Measurements from ENCODE around the gene CMIP.

The CMIP gene

GRCh38 chr16:81495321-81496234 lies 51.0 kb downstream of the CMIP start:
- no peak for DNase-seq (ENCODE audit: low read depth)

DNA sequence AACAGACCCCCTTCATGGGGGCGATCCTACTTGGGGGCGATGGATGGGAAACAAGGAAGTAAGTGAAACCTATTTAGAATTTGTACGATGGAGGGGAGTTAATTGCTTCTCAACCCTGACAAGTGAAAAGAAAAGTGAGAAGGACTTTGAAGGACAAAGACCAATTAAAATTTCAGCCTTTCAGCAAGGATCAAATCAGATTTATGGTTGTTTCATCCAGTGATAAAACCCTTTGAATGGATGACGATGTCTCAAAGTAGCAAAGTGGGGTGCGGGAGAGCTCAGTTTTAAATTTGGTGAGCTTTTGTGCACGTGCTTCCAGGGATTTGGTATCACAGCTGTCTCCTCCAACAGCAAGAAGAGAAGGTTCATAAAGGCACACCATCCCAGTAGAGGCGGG lies 51.7 kb downstream of the CMIP start:
- no peak for DNase-seq (ENCODE audit: low read depth)

DNA sequence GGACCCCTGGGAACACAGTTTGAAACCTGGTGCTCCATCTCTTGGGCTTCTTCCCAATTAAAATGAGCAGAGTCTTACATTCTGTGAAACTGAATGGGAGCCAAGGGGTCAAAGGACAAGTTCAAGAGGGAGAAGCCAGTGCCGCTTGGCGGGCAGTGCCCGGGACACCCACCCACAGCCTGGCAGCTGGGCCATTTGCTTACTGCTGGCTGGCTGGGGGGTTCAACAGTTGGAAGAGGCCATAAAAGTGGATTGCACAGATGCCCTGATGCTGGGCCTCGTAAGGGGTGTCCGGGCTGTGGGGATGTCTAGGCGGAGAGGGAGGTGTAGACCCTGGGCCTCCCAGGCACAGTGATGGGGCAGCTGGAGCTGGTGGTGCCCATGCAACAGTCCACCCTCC lies 52.1 kb downstream of the CMIP start:
- DNase-seq (ENCODE audit: low read depth): no peak

DNA sequence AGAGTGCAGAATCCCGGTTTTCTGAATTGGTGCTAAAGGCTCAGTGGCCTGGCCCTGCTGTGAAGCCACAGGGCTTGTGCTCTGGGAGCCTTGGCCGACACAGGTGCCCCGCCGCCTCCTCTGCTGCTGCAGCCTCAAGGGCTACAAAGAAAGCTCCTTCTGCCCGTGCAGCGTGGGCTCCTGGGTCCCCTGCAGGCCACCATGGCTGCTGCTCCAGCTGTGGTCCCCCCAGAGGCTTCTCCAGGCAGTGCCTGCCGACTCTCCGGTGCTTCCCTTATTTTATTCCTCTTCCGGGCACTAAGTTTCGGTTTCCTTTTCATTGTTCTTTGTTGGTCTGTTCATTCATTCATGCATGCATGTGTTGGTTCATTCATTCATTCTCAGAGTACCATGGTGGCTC lies 53.1 kb downstream of the CMIP start:
- no peak for DNase-seq (ENCODE audit: low read depth)

- DNase-seq (ENCODE audit: low read depth): no peak
Observed at GRCh38 chr16:81498351-81498750, 53.7 kb downstream of the CMIP start.

GRCh38 chr16:81499576-81500380 lies 55.2 kb downstream of the CMIP start:
- no peak for DNase-seq (ENCODE audit: low read depth)

DNA sequence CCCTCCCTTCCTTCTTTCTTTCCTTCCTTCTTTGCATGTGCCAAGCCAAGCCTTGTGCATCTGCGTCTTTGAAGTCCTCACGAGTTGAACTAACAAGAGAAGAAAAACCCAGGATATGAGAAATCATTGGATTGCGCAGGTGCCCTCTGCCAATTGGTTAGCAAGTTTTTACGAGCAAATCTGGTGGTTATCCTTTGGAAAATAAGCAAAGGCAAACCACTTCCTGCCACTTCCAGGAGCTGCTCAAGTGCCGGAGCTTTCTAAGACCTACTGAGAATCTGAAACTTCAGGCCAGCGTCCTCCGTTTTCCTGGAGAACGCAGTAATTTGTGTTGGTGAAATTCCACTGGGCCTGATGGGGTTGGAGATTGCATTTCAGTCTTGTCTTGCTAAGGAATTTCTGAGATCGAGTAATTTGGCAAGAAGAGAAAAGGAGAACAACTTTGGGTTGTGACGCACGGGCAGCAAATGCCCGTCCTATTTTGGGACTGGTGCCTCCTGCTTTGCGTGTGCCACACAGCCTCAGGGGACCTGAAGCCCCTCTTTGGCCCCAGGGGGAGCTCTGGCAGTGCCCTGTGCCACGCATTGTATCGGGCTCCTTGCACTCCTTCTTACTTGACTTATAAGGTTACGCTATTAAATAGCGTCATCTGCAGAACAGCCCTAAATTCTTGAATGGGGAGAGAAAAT lies 56.4 kb downstream of the CMIP start:
- DNase-seq (ENCODE audit: low read depth): no peak

DNA sequence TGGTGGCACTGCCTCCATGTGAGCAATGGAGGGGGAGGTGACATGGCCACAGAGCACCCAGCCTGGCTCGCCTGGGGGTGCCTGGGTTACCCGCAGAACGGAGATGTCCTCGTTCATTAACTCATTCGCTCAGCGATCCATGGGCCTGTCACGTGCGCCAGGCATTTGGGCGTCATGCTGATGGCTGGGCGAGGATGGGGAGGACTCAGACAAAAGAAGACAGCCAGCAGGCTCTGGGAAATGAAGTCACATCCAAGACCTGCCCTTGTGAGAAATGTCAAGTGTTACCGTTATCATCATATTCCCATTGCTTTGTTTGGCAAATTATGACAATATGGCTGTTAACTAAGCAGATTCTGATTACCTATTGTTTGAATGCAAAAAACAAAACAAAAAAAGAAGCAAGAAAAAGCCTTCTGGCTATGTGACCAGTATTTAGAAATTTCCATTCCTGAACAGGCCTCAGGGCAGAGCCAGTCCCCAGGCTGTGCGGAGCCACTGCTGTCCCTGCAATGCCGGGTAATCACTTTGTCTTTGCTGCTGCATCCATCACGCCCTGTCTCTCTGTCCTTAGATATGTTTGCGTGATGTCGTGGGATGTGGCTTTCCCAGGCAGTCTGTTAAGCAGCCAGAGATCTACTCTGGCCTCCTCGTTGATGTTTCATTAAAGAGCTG lies 57.9 kb downstream of the CMIP start:
- no peak for DNase-seq (ENCODE audit: low read depth)

- no peak for DNase-seq (ENCODE audit: low read depth)
Observed at GRCh38 chr16:81505011-81505661, 60.5 kb downstream of the CMIP start.

- no peak for DNase-seq (ENCODE audit: low read depth)
Observed at GRCh38 chr16:81509404-81509803, 64.8 kb downstream of the CMIP start.

DNA sequence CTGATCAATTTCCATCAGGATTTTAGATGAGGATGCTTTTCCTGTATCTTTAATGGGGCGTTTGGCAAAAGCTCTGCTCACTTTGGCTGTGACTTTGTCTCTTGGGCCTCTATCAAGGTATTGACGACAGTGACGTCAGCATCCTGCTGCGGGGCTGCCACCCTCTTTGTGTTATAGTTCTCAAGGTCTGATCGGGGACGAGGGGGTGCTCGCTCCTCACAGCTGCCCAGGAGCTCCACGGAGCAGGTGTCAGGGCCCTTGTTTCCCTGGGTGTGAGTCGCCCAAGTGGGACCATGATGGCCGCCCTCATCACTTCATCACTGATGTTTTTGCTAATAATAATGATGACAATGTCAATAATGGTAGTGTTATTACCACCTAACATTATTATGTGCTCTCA lies 65.4 kb downstream of the CMIP start:
- no peak for DNase-seq (ENCODE audit: low read depth)

- no peak for DNase-seq (ENCODE audit: low read depth)
Observed at GRCh38 chr16:81511371-81511770, 66.8 kb downstream of the CMIP start.

DNA sequence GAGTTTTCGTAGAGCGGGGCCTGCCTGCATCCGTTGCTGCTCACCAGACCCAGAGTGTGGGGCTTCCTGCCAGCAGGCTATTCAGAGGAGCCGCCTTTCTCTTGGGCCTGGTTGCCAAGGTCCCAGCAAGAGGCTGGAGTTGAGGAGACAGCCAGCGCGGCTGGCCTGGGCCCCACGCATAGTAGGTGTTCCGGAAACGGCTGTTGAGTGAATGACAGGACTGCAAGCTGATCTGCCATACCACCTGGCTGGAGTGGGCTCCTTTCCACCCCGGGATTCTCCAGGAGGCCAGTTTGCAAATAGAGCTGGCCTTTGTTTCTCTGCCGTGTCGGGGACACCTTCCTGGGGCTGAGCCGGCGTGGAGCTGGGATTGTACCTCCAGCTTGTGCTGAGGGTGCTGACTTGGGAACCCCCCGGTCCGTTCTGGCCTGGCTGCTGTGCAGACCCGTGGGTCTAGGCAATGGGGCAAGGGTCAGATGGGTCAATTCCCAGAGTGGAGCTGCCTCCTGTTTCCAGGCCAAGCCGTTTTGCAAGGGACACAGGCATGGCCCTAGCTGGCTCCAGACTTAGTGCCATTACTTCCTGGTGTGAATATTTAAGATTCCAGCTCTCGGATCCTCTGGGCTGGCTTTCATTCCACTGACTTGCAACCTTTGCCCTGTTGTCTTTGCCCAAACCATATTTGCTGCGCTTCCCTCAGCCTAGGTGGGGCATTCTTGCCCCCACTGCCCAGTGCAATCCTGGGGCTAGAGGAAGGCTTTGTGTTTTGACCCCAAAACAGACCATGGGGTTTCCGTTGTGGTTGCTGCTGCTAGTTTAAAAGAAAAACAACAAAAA lies 68.8 kb downstream of the CMIP start:
- DNase-seq (ENCODE audit: low read depth): no peak

GRCh38 chr16:81514041-81514559 lies 69.5 kb downstream of the CMIP start:
- no peak for DNase-seq (ENCODE audit: low read depth)

DNA sequence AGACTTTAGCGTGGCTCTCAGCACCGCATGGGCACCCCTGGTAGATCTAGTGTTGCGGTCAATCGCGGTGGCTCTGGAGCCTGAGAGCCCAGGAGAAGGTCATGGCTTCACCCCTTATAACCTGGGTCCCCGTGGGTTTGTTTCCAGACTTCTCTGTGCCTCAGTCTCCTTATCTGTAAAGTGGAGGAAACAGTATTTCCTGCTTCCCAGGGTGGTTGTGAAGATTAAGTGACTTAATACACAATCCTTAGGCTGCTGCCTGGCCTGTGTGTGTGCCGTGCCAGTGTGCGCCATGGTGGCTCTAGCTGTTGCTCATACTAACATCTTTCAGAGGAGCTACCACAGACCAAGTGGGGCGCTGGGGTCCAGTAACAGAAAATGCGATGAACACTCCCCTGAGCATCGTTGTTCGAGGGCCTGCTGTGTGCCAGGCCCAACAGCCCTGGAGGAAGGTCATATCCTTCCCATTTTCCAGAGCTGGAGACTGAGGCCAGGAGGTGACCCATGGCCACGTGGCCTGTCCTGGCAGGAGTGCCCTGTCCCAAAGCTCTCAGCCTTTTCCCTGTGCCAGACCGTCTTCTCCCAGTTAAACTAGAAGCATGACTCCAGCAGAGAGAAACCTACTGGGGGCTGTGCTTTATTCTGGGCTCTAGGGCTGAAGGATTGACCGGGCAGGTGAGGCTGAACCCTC lies 70.1 kb downstream of the CMIP start:
- no peak for DNase-seq (ENCODE audit: low read depth)

- DNase-seq (ENCODE audit: low read depth): no peak
Observed at GRCh38 chr16:81515281-81515680, 70.7 kb downstream of the CMIP start.

GRCh38 chr16:81515721-81516120 lies 71.1 kb downstream of the CMIP start:
- no peak for DNase-seq (ENCODE audit: low read depth)

- DNase-seq (ENCODE audit: low read depth): no peak
Observed at GRCh38 chr16:81516478-81517149, 72.0 kb downstream of the CMIP start.

DNA sequence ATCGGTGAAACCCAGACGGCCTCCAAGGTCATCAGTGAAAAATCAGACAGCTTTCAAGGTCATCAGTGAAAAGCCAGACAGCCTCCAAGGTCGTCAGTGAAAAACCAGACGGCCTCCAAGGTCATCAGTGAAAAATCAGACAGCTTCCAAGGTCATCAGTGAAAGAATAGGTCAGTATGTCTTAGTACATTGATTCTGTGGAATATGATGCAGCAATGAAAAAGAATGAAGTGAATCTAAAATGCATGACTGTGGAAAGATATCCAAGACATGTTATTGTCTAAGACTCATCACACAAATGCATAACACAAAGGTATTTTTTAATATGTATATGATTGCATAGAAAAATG lies 72.5 kb downstream of the CMIP start:
- DNase-seq (ENCODE audit: low read depth): no peak

All from HS-5 (cell line).